Gastroesophageal sphincter (tissue), 4 donors: ENCODE data around the gene ZNF385A. TPM values are rescaled to one million over a fixed set of nuclear protein-coding genes. Genes with fewer than 3 reads are reported as not detected.

Experiments used
- ATAC-seq: fragments of 150-250 bp; one replicate; pipeline ENCODE4 v1.9.1; 2016; ENCODE audit warnings: mild to moderate bottlenecking, moderate library complexity
- H3K27ac ChIP-seq, 4 donors: fragments of 200-600 bp; sonication (generic) in 3 of 4; 1 replicate in 3 of 4; 2 replicates in 1 of 4; pipeline ENCODE4 v1.5.1; 2016 to 2019
- H3K27me3 ChIP-seq: fragments of 200-600 bp; sonication (generic); one replicate; pipeline ENCODE4 v1.5.1; 2019
- H3K36me3 ChIP-seq, 2 donors: fragments of 200-600 bp; sonication (generic); one replicate each; pipeline ENCODE4 v1.5.1; 2019; ENCODE audit warnings: control low read depth in 1 of 2
- H3K4me1 ChIP-seq, 3 donors: fragments of 200-600 bp; sonication (generic); 1 replicate in 2 of 3; 2 replicates in 1 of 3; pipeline ENCODE4 v1.5.1; 2016 to 2019; ENCODE audit warnings: control low read depth in 2 of 3
- H3K4me3 ChIP-seq, 2 donors: fragments of 200-600 bp; sonication (generic); one replicate each; pipeline ENCODE4 v1.5.1; 2019; ENCODE audit warnings: mild to moderate bottlenecking in 1 of 2, moderate library complexity in 1 of 2
- H3K9me3 ChIP-seq, 3 donors: fragments of 200-600 bp; sonication (generic); one replicate each; pipeline ENCODE4 v1.5.1; 2017 to 2019; ENCODE audit warnings: control low read depth in 2 of 3
- CTCF ChIP-seq, 4 experiments: fragments of 200-600 bp in 2 of 4; fragments of 450-650 bp in 2 of 4; sonication (generic) in 1 of 4; IDR thresholded peaks; one replicate each; pipeline ENCODE4 v1.5.1; 2017 to 2019; ENCODE audit warnings: antibody characterized with exemption in 4 of 4, mild to moderate bottlenecking in 2 of 4, moderate library complexity in 2 of 4
- EP300 ChIP-seq: sonication (generic); formaldehyde crosslinking; IDR thresholded peaks from one replicate; pipeline ENCODE4 v1.6.1; 2017; ENCODE audit warnings: antibody characterized with exemption, mild to moderate bottlenecking
- POLR2A ChIP-seq, 2 donors: fragments of 450-650 bp; IDR thresholded peaks; one replicate each; pipeline ENCODE4 v1.6.1; 2017; ENCODE audit warnings: antibody characterized with exemption in 2 of 2, mild to moderate bottlenecking in 2 of 2, moderate library complexity in 1 of 2
- POLR2AphosphoS5 ChIP-seq: sonication (generic); formaldehyde crosslinking; IDR thresholded peaks from one replicate; pipeline ENCODE4 v1.6.1; 2017; ENCODE audit warnings: antibody characterized with exemption
- WGBS, 2 donors: methylation state at CpG; one replicate each; pipeline ENCODE4 v1.1.5; 2018; ENCODE audit warnings: low coverage in 1 of 2; 5-methylcytosine and 5-hydroxymethylcytosine counted together
- total RNA-seq, 4 donors: library from RNA; depleted of rRNA; stranded (reverse); fragments of >200 nt; gene quantifications; one replicate each; pipeline ENCODE4 v1.1.0, GENCODE V29; 2016

Gene ZNF385A
- total RNA-seq, 4 donors from 2014 or later: 7.5 to 28.0 (median 19.5) TPM

- no peaks in the 10 kb centered on the region for H3K9me3 ChIP-seq
- peak within 1 kb of the TSS; percentile 82 to 99 for H3K4me3 ChIP-seq
- no peaks in the 10 kb centered on the region for H3K27me3 ChIP-seq
- peak within 1 kb of the TSS; percentile 82 to 97 (median 92) for H3K27ac ChIP-seq
- H3K36me3 ChIP-seq: no peaks in the 10 kb centered on the region
- peak; percentile 72 for ATAC-seq
- WGBS, 2 donors: 3 to 14% methylated on average over 3 to 19 of the region's 46 CpGs
- TF ChIP-seq POLR2AphosphoS5 (peak; percentile 96), EP300 (no peak), POLR2A (IDR thresholded peaks at IDR 0.05) (peak; percentile 86 to 90), CTCF (IDR thresholded peaks at IDR 0.05) (no peak)
- H3K4me1 ChIP-seq: peaks cover 0 to 85% (median 10%) of the 10 kb centered on the region in 3 donors
These were observed 34.8 kb upstream of the ZNF385A start, which contains the start of gene ITGA5 for GRCh38 chr12:54419088-54419887. Gene ITGA5 (minus strand): TSS chr12:54419266. CDS start chr12:54419198, 68 bp downstream.

- TF ChIP-seq CTCF (IDR thresholded peaks at IDR 0.05): no peak
- TF ChIP-seq POLR2A (IDR thresholded peaks at IDR 0.05): no peak
- TF ChIP-seq POLR2AphosphoS5: no peak
- no peak for TF ChIP-seq EP300
- 0% methylated on average over 8 of the region's 35 CpGs for WGBS, 2 donors
- no peaks in the 10 kb centered on the region for H3K36me3 ChIP-seq
- H3K4me3 ChIP-seq: peak overlapping the region; percentile 82 to 99
- no peaks in the 10 kb centered on the region for H3K27me3 ChIP-seq
- H3K9me3 ChIP-seq: no peaks in the 10 kb centered on the region
- H3K4me1 ChIP-seq: peaks cover 0 to 85% (median 18%) of the 10 kb centered on the region in 3 donors
- no peak for ATAC-seq
- H3K27ac ChIP-seq: peak overlapping the region; percentile 82 to 97 (median 92)
These were observed 34.0 kb upstream of the ZNF385A start for GRCh38 chr12:54418441-54419087.

GRCh38 chr12:54417712-54418440 lies 33.3 kb upstream of the ZNF385A start:
- no peaks in the 10 kb centered on the region for H3K9me3 ChIP-seq
- ATAC-seq: no peak
- 0 to 1% methylated on average over 8 to 9 of the region's 25 CpGs for WGBS, 2 donors
- peak overlapping the region; percentile 82 to 97 (median 92) for H3K27ac ChIP-seq
- peaks cover 0 to 85% (median 20%) of the 10 kb centered on the region in 3 donors for H3K4me1 ChIP-seq
- H3K27me3 ChIP-seq: no peaks in the 10 kb centered on the region
- TF ChIP-seq POLR2A (IDR thresholded peaks at IDR 0.05) (no peak), POLR2AphosphoS5 (no peak), EP300 (no peak), CTCF (IDR thresholded peaks at IDR 0.05) (no peak)
- H3K4me3 ChIP-seq: peak overlapping the region; percentile 82 to 99
- H3K36me3 ChIP-seq: no peaks in the 10 kb centered on the region

- Histone ChIP-seq H3K4me1 (peaks cover 0 to 85% (median 25%) of the 10 kb centered on the region in 3 donors), H3K9me3 (no peaks in the 10 kb centered on the region), H3K36me3 (peaks cover 0 to 5% of the 10 kb centered on the region in 2 donors), H3K27me3 (no peaks in the 10 kb centered on the region), H3K27ac (peak overlapping the region; percentile 82 to 97 (median 92)), H3K4me3 (peak overlapping the region; percentile 82 to 99)
- ATAC-seq: no peak
- TF ChIP-seq CTCF (IDR thresholded peaks at IDR 0.05): no peak
- TF ChIP-seq EP300: no peak
- TF ChIP-seq POLR2A (IDR thresholded peaks at IDR 0.05): no peak
- WGBS, 2 donors: 10 to 11% methylated on average over 2 to 3 of the region's 5 CpGs
These were observed 32.4 kb upstream of the ZNF385A start for GRCh38 chr12:54416687-54417603.
